ENCODE measurements around the gene RAB3D.
"Not testable (repeated sequence)": the region's sequence is repeated elsewhere in the genome, so short reads cannot be mapped to it uniquely, and the experiment has no call there.

RAB3D gene

GRCh38 chr19:11365557-11366117 is 26.2 kb upstream of the RAB3D start:
- DNase-seq, result no peak

DNA sequence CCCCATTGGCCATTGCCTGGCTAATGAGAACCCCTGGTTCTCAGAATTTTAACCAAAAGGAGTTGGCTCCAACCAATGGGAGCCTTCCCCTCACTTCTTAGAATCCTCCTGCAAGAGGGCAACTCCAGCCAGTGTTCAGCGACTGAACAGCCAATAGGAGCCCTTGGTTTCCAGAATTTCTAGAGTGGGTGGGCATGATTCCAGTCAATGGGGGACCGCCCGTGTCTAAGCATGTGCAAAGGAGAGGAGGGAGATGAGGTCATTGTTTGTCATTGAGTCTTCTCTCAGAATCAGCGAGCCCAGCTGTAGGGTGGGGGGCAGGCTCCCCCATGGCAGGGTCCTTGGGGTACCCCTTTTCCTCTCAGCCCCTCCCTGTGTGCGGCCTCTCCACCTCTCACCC is 25.5 kb upstream of the RAB3D start:
- no peak for DNase-seq

DNA sequence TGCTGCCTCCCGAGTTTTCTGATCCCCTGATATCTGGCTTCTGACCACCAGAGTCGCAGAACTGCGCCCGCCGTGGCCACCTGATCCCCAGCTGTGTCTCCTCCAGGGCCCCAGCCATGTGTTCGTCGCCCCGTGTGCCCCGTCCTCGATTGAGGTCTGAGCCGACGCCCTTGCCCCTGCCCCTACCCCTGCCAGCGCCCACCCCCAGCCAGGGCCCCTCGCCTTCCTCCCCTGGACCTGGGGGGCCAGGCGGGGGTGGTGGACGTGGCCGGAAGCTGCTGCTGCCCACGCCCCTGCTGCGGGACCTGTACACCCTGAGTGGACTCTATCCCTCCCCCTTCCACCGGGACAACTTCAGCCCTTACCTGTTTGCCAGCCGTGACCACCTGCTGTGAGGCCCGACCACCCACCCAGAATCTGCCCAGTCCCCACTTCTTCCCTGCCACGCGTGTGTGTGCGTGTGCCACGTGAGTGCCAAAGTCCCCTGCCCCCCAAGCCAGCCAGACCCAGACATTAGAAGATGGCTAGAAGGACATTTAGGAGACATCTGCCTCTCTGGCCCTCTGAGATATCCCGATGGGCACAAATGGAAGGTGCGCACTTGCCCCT is 24.9 kb upstream of the RAB3D start:
- no peak for DNase-seq

GRCh38 chr19:11363881-11364280 is 24.4 kb upstream of the RAB3D start:
- no peak for DNase-seq

DNA sequence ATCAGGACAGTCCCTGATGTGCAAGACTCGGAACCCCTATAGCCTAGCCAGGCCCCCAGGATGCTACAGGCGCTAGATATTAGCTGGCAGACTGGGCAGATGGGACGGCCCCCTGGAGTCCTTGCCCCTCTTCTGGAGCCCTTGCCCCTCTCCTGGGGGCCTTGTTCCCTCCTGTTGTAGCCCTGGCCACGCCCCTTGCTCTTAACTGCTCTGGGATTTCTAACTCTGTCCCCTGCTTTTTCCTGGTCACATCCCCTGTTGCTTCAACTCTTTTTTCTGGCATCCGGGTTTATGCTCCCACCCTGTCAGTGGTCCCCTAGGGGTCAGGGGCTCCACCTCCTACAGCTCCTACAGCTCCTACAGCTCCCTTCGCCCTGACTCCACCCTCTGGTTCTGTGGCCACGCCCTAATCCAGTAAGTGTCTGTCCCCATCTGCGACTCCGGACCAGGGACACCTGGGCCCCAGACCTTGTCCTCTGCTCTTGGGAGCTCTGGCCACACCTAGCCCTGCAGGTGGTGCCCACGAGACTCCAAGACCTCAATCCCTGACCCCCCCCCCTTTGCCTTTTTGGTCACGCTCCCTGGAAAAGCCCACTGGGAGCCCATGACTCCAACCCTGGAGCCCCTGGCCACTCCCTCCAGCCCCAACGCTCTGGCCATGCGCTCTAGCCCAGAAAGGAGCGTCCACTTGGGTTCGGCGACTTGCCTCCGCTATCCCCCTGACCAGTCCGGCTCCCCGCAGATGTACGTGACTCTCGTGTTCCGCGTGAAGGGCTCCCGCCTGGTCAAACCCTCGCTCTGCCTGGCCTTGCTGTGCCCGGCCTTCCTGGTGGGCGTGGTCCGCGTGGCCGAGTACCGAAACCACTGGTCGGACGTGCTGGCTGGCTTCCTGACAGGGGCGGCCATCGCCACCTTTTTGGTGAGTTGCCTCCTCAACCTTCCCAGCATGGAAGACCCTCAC is 22.6 kb upstream of the RAB3D start:
- no peak for DNase-seq

- DNase-seq, result peak in 1 of 3 experiments; percentile 7
These were observed 21.7 kb upstream of the RAB3D start for GRCh38 chr19:11361037-11361770.

DNA sequence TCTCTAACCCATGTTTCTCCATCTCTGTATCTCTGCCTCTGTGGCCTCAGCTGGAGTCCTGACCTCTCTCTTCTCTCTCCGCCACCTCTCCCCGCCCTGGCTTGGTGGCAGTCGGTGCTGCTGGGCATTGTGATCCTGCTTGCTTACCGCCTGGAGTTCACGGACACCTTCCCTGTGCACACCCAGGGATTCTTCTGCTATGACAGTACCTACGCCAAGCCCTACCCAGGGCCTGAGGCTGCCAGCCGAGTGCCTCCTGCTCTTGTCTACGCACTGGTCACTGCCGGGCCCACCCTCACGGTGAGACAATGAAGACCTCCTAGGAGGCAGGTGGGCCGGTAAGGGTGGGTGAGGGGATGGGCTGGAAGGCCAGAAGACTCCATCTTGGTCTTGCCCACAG is 20.0 kb upstream of the RAB3D start:
- no peak for DNase-seq

DNA sequence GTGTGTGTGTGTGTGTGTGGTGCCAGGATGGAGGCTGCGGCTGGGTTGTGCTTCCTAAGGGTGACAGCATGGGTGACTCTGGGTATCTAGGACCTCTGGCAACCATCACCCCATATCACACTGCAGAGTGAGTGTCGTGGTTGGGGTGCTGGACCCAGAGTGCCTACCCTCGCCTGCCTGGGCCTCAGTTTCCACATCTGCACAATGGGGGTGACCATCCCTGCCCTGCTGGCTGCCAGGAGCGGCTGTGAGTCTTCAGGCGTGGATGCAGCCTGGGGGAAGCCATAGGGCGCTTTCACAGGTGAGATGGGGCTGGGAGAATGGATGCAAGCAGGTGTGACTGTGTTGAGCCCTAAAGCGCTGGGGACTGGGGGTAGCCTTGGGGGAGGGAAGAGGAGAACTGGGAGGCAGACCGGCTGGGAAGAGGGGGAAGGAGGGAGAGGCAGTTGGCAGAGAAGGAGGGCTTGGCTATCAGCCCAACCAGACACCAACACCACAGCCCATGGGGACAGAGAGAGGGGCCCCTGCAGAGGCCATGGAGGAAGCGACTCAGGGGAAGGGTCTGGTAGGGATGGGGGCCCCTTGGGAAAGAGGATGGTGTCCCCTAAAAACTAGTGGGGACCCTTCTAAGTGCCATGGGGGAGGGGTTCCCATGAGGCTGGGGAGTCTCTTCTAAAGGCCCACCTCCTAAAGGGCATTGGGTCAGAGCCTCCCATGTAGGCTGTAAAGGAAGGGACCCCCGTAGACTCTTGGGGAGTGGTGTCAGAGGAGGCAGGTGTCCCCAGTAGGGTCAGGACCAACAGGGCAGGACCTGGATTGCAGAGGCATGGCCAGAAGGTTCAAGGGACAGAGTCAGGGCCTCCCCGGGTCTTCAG is 17.5 kb upstream of the RAB3D start:
- DNase-seq, result peak in 1 of 3 experiments; percentile 5

GRCh38 chr19:11356074-11356397 is 16.6 kb upstream of the RAB3D start:
- DNase-seq, result no peak

GRCh38 chr19:11355160-11356073 is 16.0 kb upstream of the RAB3D start, which contains the start of gene PLPPR2:
TSS of gene PLPPR2 (plus strand) at chr19:11355432. CDS start at chr19:11357674, 2,242 bp downstream.
- DNase-seq, result peak; percentile 83 to 96 (median 95)

GRCh38 chr19:11354102-11354501 is 14.6 kb upstream of the RAB3D start:
- DNase-seq, result not testable (repeated sequence)

DNA sequence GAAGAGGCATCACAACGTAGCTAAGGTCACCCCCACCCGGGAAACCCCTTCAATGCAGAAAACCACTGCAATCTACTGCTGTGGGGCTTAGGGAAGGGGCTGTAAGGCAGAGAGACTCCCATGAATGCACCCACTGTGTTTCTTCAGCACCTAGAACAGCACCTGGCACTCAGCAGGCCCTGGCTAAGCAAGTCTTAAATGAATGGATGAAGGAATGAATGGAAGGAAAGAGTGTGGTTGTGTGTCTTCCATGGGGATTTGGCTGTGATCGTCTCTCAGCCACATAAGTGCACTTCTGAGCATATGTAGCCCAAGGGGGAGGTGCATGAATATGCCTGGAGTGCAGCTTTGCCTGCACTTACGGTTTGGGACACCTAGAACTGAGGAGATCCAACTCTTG is 9.7 kb upstream of the RAB3D start:
- DNase-seq, result no peak

- no peak for DNase-seq
These were observed 8.1 kb upstream of the RAB3D start for GRCh38 chr19:11347546-11348039.

DNA sequence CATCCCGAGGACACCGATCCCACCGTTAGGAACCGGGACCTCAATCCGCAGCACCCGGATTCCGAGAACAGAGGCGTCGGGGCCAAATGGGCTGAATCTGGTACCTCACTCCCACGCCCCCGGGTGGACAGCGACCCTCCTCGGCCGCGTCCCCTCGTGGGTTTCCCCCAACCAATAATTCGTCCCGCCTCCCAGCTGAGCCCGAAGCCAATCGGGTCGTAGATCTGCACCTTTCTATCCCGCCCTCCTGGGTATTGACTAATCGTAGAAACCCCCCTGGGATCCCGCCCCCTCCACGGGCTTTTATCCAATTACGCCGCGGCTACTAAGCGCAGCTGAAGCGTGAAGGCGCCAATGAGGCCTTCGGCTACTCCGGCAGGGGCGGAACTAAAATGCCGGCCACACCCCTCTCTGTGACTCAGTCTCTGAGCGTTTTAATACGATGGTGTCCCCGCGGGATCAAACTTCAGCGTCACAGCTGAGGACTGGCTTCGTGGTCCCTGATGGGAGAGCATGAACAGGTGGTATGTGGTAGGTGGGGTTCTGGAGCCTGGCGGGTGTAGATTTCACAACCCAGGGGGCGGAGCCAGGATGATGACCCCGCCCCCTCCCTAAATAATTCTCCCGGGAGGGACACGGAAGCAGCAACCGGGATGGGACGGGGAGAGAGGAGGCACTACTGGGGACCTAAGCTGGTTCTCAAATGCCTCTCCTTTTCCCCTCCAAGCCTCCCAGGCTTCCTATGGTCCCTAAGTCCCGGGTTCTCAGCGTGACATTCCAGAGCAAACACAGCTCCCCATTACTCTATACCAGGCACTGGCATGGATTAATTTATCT is 6.9 kb upstream of the RAB3D start, which contains the start of the genes CCDC159 and TMEM205:
Gene CCDC159 (plus strand): TSS at position 416 of the 837 bp plus-strand sequence. CDS start 88 bp downstream, at position 504.
Gene TMEM205 (minus strand): TSS at position 165 of the 837 bp plus-strand sequence. CDS start 649 bp downstream, outside the sequence.
- DNase-seq, result peak; percentile 95 to 100 (median 100)

DNA sequence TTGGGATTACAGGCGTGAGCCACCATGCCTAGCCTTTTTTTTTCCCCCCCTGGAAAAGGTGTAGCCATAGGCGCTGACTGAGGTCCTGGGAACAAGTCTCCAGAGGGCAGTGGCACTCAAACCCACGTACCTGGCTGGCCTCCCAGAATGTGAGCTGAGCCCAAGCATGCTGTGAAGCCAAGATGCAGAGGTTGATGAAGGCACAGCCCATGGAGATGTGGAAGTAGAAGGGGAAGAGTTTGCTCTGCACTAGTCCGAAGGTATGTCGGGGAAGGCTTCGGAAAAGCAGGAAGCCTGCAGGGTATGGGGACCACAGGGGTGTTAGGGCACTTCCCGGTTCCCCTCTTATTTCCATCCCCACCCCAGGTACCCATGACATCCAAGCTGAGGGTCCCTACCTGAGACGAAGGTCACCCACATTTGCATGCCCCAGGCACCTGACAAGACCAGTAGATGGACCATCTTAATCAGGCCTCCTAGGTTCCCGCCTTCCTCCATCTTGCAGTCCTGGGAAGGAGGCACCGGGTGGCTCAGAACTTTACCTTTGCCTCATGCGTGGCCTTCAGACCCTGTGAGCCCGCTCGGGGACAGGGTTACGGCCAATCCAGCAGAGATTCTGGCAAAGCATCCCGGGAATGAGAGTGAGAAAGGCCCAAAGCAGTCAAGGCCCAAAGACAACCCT is 5.8 kb upstream of the RAB3D start:
- DNase-seq, result peak in 2 of 3 experiments; percentile 24 to 42

DNA sequence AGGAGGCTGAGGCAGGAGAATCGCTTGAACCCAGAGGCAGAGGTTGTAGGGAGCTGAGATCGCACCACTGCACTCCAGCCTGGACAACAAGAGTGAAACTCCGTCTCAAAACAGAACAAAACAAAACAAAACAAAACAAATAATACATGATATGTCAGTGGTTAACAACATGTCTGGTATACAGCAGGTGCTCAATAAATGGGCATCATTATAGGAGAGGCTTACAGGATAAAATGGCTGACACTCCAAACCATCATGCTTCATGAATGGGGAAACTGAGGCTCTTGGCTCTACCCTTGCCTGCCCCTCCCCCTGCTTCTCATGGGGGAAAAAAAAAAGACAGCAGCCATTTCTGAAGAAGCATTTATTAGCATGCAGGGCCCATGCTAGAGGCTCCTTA is 3.0 kb upstream of the RAB3D start:
- no peak for DNase-seq

DNA sequence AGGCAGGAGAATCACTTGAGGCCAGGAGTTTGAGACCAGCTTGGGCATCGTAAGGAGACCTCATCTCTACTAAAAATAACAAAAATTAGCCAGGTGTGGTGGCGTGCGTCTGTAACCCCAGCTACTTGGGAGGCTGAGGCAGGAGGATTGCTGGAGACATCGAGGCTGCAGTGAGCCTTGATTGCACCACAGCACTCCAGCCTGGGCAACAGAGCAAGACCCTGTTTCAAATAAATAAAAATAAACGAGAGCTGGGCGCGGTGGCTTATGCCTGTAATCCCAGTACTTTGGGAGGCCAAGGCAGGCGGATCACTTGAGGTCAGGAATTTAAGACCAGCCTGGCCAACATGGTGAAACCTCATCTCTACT is 626 bp upstream of the RAB3D start:
- not testable (repeated sequence) for DNase-seq

DNA sequence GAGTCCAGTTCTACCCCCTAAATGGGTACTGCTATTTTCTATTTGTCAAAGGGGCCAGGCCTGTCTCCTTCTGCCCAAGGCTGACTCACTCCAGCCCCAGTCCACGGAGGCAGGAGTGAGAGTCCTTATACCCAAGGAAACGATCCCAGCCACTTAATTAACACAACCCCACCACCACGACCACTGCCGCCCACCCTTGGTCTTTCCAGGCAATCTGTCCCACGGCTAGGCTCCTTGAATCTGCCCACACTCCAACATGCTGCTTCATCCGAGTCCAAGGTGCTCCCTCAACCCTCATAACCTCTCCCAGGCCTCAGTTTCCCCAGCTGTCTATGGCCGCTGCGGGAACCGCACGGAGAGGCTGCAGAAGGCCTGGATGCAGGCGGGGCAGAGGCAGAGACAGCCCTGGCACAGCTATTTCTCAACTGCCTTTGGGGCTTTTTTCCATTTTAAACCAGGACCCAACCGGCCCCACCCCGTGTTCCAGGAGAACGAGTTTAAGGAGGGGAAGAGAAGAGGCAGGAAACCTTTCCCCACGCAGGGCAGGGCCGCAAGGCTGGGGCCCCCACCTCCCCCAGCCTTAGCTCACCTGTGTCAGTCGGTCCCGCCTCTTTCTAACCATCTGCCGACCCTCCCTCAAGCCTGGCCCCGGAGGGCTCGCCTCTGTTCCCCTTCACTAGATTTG is 746 bp downstream of the RAB3D start:
- DNase-seq, result no peak

Data from NCI-H1417 (cell line).